NCI-H446 (cell line): ENCODE results near the gene TRAPPC2L.

Source experiments
- DNase-seq, 2 experiments: peaks; one replicate each; lab custom pipeline; 2025; lab: John Stamatoyannopoulos, UW

The TRAPPC2L gene

DNA sequence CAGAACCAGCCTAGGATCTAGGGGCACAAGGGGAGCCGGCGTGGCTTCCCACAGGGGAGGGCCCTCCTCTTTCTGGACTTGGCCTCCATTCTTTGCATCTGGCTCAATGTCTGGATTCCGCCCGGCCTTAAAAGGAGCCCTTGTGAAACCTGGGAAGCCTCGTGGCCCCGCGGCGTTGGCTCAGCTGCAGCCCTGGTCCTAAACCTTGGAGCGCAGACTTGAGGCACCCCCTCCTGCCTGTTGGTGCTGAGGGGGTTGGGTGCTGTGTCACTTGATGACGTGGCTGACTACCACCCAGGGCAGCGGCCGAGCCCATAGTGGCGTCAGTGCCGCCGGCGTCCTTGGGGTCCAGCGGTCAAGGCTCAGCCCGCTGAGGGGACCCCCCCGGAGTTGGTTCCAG, 4.4 kb downstream of the TRAPPC2L start:
- DNase-seq, result no peak

DNA sequence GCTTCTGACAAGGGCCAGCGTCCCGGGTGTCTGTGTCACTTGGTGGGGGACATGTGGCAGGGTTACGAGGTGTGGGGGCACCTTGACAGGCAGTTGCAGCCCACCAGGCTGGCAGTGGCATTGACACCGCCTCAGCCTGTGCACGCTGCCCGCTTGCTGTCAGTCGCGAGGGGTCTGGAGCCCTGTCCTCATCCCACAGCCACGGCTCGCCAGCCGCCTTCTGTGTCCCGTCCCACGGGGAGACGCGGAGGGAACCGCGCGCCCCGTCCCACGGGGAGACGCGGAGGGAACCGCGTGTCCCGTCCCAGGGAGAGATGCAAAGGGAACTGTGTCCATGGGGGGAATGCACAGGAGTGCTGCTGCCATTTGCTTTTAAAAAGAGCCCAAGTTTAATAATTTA, 6.0 kb downstream of the TRAPPC2L start:
- no peak for DNase-seq

DNA sequence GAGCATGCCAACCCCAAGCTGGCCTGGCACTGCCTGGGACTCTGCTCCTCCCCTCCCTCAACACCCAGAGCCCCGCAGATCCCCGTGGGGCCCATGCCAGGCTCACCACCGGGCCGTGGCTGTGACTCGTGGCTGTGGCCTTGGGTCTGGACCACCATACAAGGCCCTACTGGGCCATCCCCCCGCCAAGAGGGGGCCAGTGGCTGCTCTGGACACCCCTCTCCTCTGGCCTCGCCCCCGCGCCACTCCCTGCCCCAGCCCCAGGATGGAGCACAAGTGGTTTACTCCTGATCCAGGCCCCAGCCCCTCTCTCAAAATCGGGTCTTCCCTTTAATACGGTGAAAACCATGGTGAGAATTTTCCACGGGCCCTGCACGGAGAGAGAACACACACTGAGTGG, 6.5 kb downstream of the TRAPPC2L start:
- DNase-seq, result no peak

DNA sequence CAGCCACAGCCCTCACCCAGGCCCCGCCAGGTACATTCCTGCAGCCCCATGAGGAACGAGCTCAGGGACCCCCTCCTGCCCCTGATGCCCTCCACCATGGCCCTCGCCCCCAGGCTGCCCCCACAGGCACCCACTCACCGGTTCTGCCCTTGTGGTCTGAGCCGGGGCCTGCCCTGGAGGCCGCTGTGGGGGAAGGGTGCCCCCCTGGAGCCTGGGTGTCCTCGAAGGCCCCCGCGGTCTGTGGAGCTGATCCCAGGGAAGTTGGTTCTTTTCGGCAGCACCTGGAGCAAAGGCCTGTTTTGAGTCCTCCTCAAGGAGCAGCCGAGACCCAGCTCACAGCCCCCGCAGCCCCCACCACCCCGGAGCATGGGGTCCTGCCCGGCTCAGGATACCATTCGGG, 7.2 kb downstream of the TRAPPC2L start:
- no peak for DNase-seq

DNA sequence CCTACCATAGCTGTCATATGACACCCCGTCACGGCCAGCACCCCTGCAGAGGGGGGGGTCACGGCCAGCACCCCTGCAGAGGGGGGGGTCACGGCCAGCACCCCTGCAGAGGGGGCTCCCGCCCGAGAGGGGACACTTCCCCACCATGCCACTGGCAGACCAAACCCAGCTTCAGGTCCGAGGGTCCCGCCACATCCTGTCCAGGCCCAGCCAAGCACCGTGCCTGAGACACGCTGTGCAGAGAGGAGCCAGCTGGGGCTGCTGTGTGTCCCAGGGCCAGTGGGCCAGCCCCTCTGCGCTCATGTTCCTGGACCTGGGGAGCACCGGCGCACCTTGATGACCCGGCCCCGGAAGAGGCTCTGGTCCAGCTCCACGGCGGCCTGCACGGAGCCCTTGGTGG, 7.6 kb downstream of the TRAPPC2L start:
- no peak for DNase-seq

DNA sequence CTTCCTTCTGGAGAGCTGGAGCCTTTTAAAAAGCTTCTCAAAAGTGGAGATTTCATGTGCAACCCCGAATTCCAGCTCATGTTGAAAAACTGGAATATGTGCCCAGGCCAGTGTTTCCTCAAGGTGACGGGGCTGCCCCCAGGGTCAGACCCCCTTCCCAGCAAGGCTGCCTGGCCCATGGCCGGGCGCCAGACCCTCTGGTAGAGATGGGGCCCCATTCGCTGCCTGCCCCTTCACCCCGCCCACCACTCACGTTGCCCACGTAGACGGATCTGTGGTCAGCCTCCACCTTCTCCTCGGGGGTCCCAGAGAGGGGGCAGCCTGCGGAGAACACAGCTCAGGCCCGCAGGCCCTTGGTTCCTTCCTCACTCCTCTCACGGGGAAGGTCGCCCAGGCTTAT, 8.4 kb downstream of the TRAPPC2L start:
- DNase-seq, result no peak

DNA sequence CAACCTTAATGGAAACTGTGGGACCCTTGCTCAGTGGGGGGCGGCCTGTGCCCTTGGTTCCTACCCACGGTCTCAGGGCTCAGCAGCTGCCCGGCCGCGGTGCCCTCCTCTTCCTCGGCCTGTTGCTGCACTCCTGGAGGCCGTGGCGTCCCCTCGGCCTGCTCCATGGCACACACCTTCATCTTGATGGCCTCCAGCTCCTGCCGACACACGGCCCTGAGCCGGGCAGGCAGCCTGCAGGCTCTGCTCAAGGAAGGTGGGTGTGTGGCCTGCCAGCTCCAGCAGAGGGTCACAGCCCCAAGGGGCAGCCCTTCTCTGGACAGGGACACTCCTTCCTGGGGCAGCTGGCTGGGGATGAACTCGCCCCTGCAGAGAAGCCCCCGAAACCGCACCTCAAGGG, 8.8 kb downstream of the TRAPPC2L start:
- DNase-seq, result no peak

DNA sequence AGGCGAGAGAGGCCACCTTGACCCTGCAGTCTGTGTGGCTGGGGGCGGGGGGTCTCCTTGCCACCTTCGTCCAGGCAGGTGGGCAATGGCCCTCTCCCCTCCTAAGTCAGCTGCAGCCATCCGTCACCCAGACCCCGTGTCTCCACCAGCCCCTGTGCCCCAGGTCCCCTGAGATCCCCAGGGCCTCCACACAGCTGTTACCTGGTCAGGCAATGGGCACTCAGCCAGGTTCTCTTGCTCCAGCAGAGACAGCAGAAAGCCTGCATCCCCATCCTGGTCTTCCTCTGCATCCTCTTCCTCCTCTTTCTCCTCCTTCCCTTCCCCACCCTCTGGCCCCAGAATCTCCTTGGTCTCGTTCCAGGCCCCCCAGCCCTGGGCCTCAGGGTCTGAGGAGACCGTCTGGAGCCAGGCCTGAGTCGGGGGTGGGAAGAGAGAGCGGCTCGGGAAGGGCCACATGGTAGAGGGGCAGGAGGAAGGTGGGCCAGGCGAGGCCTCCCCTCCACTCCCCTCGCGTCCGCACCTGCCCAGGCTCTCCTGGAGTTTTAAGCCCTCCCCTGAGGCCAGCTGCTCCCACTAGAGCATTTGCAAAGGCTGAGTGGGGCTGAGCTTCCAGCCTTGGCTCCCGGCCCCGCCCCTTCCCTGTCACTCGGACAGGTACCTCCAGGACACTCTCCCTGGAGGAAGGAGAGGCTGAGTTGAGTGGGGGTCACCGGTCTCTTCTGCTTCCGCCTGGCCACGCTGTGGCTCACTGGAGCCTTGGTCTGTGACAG, 9.4 kb downstream of the TRAPPC2L start, which contains the start of gene PABPN1L:
Gene PABPN1L, minus strand, starts transcription at position 510 of the 770 bp plus-strand sequence. Its CDS starts 54 bp downstream, at position 456.
- no peak for DNase-seq

DNA sequence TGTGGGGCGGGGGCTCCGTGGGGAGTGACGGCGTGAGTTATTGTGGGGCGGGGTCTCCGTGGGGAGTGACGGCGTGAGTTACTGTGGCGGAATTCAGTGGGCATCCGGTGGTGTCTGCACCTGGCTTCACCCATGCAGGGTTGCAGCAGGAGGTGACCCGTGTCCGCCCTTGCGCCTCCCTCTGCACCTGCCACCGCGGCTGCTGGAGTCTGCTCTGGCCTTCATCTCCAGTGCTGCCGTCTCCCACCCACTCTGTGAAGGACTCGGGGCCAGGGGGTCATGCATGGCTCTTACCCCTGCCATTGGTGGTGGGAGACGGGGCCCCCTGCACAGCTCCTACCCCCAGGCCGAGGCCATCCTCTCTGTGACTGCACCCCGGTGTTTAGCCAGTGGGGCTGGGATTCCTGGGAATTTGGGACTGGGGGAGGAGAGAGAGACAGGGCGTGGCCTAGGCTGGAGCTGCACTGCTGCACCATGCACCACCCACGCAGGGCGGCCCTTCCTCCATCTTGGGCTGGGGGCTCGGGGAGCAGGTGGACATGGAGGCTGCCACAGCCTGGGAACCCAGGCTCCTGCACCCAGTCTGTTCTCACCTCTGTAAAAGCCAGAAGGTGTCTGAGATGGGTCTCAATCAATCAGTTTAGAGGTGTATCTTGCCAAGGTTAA, 10.8 kb downstream of the TRAPPC2L start:
- no peak for DNase-seq

DNA sequence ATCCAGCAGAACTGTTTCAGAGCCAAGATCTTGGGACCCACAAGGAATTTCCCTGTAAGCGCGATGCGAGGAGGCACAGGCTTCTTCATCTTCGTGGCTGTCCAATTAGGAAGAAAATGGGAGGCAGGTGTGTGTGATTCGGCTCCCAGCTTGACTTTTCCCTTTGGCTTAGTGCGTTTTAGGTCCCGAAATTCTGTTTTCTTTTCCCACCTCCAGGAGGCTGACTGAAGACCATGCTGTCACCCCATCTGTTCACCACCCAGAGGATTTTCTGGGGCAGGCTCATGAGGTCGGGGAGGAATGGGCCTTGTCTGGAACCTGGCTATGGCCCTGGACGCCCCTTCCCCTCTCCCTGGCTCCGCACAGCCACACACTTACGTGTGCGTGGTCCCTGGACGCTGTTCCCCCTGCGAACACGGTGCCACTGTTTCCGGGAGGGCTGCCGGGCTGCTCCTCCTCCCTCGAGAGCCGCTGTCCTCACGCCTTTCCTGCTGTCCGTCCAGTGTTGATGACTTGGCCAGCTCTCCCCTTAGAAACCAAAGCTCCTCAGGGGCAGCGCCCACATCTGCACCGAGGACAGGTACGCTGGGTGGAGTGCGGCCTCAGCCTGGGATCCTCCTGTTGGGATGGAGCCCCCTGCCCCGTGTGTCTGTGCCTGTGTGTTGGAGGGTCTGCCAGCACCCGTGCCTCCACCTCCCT, 12.2 kb downstream of the TRAPPC2L start:
- no peak for DNase-seq

DNA sequence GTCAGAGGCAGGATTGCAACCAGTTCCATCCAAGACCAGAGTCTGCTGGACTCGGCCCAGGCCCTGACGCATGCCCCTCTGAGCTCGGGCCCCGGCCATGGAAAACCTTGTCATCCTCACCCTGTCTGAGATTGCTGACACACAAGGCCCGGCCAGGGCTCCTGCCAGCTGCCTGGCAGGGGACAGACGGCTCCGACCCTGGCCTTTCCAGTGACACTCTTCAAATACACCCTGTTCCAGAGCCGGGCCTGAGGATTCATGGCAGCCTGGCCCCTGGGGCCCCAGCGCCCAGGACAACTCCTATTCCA, 12.7 kb downstream of the TRAPPC2L start:
- no peak for DNase-seq

DNA sequence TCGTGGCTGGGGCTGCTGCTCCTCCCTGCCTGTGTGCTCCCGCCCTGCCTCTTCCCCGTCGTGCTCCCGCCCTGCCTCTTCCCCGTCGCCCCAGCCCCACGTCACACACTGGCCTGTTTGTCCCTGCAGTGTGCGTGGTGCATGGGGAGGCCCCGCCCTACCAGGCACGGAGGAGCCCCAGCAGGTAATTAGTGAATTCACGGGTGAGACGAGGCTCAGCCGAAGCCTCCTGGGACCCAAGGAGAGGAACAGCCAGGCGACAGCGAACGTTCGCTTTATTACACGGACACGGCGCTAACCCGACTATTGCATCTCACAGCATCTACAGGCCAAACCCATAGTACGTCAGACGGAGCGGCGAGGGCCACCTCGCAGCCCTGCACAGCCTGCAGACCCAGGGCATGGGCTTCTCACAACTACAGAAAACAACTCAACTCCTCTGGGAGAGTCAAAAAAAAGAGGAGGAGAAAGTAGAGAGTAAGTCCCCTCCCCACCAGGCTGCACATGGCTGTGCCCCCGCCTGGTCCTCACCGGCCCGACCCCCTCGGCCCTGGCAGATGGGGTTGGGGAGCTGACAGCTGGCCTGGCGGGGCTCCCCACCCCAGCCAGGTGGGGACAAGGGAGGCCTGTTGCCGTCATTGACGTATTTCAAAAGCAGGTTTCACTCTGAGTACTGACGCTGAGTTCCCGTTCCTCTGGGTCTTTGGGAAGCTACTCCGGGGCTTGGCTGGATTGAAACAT, 13.9 kb downstream of the TRAPPC2L start:
- no peak for DNase-seq

DNA sequence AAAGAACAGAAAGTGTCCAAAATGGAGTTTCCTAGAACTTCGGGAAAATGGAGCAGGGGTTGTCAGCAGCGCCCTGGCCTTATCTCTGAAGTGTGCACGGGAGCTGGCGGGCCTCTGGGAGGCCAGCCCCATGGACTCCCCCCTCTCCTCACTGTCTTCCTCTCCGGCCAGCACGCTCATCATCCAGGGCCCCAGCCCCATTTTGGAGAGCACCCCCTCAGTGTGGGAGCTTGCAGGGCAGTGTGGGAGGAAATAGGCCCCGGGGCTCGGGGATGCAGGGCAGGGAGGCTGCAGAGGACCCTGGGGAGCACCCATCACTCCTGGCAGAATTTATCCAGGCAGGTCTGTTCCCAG, 14.4 kb downstream of the TRAPPC2L start:
- no peak for DNase-seq

DNA sequence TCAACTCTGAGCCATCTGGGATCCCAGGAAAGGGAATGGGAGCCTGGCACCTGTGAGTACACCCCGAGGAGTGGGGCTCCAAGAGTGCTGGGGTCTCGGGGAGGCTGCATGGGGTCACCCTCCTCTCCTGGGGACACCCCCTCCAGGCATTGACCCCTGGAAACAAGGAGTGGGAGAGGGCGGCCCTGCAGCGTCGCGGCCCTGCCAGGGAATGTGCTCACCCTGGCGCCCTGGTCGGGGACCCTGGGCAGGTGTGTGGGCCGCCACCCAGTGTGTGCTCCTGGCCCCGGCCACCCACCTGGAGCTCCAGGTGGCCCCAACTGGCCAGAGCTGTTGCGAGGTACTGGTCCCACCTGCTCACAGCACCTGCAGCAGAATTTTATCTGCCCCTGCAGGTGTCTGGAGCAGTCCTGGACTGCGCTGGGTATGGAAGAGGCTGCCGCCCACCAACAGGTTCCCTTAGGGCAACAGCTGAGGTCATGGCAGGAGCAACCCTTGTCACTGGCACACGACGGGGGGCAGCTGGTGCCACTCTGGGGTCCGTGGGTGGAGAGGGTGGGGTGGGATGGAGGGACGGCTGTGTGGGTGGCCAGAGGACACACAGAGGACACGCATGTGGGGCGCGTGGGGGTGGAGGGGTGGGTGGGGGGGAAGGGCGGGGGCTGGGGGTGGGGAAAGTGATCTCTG, 14.9 kb downstream of the TRAPPC2L start:
- no peak for DNase-seq

DNA sequence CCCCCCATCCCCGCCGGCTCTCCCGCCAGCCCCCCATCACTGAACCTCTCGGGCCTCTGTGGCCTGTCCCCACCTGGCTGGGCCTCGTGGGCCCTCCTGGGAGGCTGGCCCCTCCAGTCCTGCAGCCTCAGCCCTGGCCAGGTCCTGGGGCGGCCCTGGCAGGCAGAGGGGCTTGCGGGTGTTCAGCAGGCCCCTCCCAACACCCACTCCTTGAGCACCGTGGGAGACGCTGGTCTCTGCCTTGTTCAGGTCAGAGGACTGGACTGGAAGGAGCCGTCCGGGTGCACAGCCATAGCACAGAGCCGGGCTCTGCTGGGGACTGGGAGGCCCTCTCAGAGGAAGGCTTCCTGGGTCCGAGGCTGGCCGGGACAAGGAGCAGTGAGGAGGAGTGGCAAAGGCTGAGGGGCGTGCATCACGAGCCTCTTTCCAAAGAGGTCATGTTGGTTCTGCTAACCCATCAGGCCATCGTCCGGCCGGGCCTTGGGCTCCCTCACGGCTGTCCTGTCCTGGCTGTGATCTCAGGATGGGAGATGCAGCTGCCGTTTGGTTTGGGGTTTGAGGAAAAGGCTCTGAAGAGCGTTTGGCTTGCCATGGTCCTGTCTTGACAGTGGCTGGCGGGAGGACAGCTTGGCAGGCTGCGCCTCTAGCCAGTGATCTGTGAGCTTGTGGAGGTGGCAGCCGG, 15.9 kb downstream of the TRAPPC2L start:
- no peak for DNase-seq

DNA sequence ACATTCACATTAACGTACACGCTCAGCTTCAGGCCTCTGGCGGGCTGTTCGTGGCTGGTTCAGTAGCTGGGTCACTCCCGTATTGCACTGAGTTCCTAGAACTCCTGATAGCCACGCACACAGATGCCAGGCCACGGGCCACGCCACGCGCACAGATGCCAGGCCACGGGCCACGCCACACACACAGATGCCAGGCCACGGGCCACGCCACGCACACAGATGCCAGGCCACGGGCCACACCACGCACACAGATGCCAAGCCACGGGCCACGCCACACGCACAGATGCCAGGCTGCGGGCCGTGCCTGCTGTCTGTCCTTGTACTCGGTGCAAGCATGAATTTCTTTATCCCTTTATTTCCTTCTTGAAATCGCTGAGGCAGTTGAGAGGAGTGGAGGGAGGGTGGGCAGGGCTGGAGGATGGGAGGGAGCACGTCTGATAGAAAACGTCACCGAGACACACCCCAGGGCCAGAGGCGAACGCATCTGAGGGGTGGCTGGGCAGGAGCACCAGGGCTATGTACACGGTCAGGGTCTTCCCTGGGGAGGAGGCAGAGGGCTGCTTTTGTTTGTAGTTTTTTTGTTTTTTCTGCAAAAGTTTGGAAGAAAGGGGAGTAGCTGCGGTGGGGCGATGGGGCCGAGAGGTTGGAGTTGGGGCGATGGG, 18.1 kb downstream of the TRAPPC2L start:
- no peak for DNase-seq

DNA sequence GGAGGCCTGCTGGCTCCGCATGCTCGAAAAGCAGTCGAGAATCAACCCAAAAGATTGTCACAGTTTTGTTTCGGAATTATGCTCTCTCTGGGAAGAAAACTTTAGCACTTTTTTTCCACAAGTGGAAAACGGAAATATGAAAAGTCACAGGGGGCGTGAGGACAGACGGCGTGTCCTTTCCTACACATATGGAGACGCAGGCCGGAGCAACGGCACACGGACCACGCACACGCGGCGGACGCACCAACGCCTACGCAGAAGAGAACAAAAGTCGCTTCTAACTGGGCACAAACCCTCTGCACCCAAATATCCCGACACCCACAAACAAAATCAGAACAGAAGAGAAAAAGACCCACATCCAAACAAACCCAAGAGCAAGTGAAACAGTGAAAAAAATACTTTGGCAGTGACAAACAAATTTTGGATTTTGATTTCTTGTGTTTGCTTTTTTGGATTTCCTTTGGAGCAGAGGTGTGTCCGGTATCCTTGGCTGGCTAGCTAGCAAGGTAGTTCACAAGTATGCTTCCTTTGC, 18.8 kb downstream of the TRAPPC2L start:
- no peak for DNase-seq

DNA sequence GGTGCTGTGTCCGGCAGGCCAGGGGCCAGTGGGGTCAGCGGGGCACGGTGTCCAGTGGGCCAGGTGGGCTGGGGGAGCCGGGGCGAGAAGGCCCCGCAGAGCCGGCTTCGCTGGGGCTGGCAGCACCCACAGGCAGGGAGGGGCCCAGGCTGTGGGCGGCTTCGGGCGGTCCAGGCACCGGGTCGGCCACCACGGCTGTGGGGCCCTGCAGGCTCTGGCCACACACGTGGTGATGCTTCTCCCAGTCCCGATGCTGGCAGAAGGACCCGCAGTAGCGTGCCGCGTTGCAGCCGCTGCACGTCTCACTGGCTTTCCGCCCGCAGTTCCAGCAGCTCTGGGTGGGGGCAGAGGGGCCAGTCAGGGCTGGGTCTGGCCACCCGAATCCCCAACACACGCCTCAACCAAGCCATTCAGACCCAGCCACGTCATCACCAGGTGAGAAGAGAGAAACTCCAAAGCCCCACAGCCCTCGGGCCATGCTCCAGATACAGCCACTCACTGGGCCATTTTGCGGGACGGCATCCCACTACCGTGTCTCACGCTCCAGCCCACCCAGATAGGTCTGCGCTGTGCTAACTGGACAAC, 20.1 kb downstream of the TRAPPC2L start:
- no peak for DNase-seq

DNA sequence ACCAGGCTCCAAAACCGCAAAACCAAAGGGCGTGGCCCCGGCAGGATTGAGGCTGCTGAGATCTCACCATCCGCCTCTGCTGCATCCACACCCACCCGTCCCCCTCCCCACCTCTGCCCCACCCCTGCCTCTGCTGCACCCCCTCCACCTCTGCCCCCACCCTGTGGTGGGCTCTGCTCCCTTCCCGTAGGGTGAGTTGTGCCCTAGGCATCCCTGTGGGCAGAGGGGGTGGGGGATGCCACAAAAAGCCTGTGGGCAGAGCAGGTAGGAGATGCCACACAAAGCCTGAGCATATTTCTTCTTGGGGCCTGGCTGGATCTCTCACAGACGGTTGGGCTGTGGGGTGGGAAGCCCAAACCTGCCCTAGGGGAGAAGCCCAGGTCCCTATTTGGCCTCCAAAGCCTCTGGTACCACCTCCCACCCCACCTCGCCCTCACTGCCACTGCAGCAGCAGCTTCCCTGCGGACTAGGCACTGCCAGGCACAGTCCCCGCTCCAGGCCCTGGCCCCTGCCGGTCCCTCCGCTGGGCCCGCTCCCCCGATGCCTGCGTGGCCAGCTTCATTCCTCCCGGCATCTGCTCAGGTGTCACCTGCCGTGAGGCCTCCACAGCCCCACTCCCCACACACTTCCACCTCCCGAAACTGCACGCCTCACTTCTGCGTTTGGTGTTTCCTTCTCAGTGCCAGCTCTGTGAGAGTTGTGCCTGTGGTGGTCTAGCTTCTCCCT, 20.8 kb downstream of the TRAPPC2L start:
- DNase-seq, result no peak

DNA sequence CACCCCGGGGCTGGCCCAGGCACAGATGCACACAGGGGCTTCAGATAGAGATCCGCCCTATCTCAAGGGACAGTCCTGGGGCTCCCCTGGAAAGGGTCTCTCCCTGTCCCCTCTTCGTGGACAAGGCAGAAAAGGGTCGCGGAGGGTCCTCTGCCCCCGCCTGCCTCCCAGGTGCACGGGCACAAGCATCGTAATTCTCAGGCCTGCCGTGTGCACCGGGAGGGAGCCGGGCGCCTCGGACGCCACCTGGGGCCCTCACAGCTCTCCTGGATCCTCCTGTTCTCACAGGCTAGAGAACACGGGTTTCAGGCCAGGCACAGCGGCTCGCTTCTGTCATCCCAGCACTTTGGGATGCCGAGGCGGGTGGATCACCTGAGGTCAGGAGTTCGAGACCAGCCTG, 21.4 kb downstream of the TRAPPC2L start:
- no peak for DNase-seq
